Trophoblast cell (in vitro differentiated cells and primary cell): Measurements from ENCODE around the gene TBC1D12. TPM values are rescaled to one million over a fixed set of nuclear protein-coding genes. Genes with fewer than 3 reads are reported as not detected.

Experiments
- DNase-seq, 2 donors: peaks; one replicate each; pipeline ENCODE4 v3.0.0-alpha.2; 2016
- H2AFZ ChIP-seq: 2 replicates; pipeline ENCODE4 v1.6.1; 2013; ENCODE audit warnings: low read length, moderate library complexity, mild to moderate bottlenecking; ENCODE audit not compliant: insufficient read depth, poor library complexity
- H2AK5ac ChIP-seq: 2 replicates; pipeline ENCODE4 v1.6.1; 2013; ENCODE audit warnings: mild to moderate bottlenecking, low read length
- H2BK120ac ChIP-seq: 2 replicates; pipeline ENCODE4 v1.6.1; 2013; ENCODE audit warnings: low read length, mild to moderate bottlenecking, moderate library complexity; ENCODE audit not compliant: insufficient read depth, poor library complexity
- H2BK12ac ChIP-seq: 2 replicates; pipeline ENCODE4 v1.6.1; 2013; ENCODE audit warnings: mild to moderate bottlenecking, low read length, moderate library complexity
- H2BK5ac ChIP-seq: 2 replicates; pipeline ENCODE4 v1.6.1; 2013; ENCODE audit warnings: low read length, low read depth, moderate library complexity, mild to moderate bottlenecking; ENCODE audit not compliant: poor library complexity
- H3K14ac ChIP-seq: 2 replicates; pipeline ENCODE4 v1.6.1; 2013; ENCODE audit warnings: mild to moderate bottlenecking, low read length
- H3K18ac ChIP-seq: 2 replicates; pipeline ENCODE4 v1.6.1; 2013; ENCODE audit warnings: mild to moderate bottlenecking, low read length
- H3K23ac ChIP-seq: 2 replicates; pipeline ENCODE4 v1.6.1; 2013; ENCODE audit warnings: low read length
- H3K27ac ChIP-seq: 2 replicates; pipeline ENCODE4 v1.5.1; 2013; ENCODE audit warnings: low read depth, mild to moderate bottlenecking, inconsistent platforms, low read length, moderate library complexity
- H3K27me3 ChIP-seq: 2 replicates; pipeline ENCODE4 v1.6.1; 2013; ENCODE audit warnings: inconsistent platforms, mild to moderate bottlenecking, low read length, moderate library complexity; ENCODE audit not compliant: insufficient read depth
- H3K36me3 ChIP-seq, 2 experiments: 1 replicate in 1 of 2; 2 replicates in 1 of 2; pipeline ENCODE4 v1.6.1; 2013; ENCODE audit warnings: low read length in 2 of 2, mild to moderate bottlenecking in 2 of 2, moderate library complexity in 1 of 2; ENCODE audit not compliant: insufficient read depth in 2 of 2, control insufficient read depth in 1 of 2
- H3K4ac ChIP-seq: 2 replicates; pipeline ENCODE4 v1.6.1; 2013; ENCODE audit warnings: low read depth, mild to moderate bottlenecking, low read length, moderate library complexity
- H3K4me1 ChIP-seq, 2 experiments: 1 replicate in 1 of 2; 2 replicates in 1 of 2; pipeline ENCODE4 v1.6.1; 2013; ENCODE audit warnings: low read length in 2 of 2, mild to moderate bottlenecking in 2 of 2, moderate library complexity in 1 of 2; ENCODE audit not compliant: insufficient read depth in 2 of 2, control insufficient read depth in 1 of 2
- H3K4me2 ChIP-seq: 2 replicates; pipeline ENCODE4 v1.6.1; 2013; ENCODE audit warnings: inconsistent platforms, mild to moderate bottlenecking, low read length, moderate library complexity
- H3K4me3 ChIP-seq: 2 replicates; pipeline ENCODE4 v1.5.1; 2013; ENCODE audit warnings: mild to moderate bottlenecking, low read depth, low read length, inconsistent platforms
- H3K79me1 ChIP-seq: one replicate; pipeline ENCODE4 v1.6.1; 2013; ENCODE audit warnings: low read length
- H3K79me2 ChIP-seq: 2 replicates; pipeline ENCODE4 v1.6.1; 2013; ENCODE audit warnings: low read length, mild to moderate bottlenecking; ENCODE audit not compliant: control insufficient read depth, insufficient read depth, poor library complexity
- H3K9ac ChIP-seq: 2 replicates; pipeline ENCODE4 v1.6.1; 2013; ENCODE audit warnings: mild to moderate bottlenecking, low read length
- H3K9me3 ChIP-seq: 2 replicates; pipeline ENCODE4 v1.6.1; 2013; ENCODE audit warnings: low read depth, mild to moderate bottlenecking, control low read depth, inconsistent platforms, low read length; ENCODE audit not compliant: insufficient read depth
- H4K12ac ChIP-seq: 2 replicates; pipeline ENCODE4 v1.6.1; 2013; ENCODE audit warnings: low read depth, mild to moderate bottlenecking, low read length, moderate library complexity
- H4K8ac ChIP-seq: 2 replicates; pipeline ENCODE4 v1.6.1; 2013; ENCODE audit warnings: low read depth, mild to moderate bottlenecking, low read length, moderate library complexity
- H4K91ac ChIP-seq: one replicate; pipeline ENCODE4 v1.6.1; 2013; ENCODE audit warnings: low read depth, mild to moderate bottlenecking, low read length, moderate library complexity
- WGBS: extraction: QIAGEN DNeasy Blood & Tissue Kit; methylation state at CpG from one replicate; pipeline ENCODE4 v1.1.7; 2013; ENCODE audit warnings: missing lambda C conversion rate; ENCODE audit not compliant: insufficient read length, insufficient coverage; ENCODE audit errors: extremely low coverage; 5-methylcytosine and 5-hydroxymethylcytosine counted together
- polyA plus RNA-seq: library from polyadenylated mRNA; stranded (reverse); fragments of 200-250 nt; gene quantifications from 2 replicates; pipeline ENCODE4 v1.2.3, GENCODE V29; 2013

The TBC1D12 gene
- polyA plus RNA-seq: 5.0 and 5.5 TPM in 2 replicates

GRCh38 chr10:94402204-94402842 lies at the start of gene TBC1D12:
Gene TBC1D12 (plus strand): TSS chr10:94402541. CDS start chr10:94402614, 73 bp downstream.
- no peaks in the 10 kb centered on the region for H3K27me3 ChIP-seq
- peak within 1 kb of the TSS; percentile 88 for H3K27ac ChIP-seq
- no peaks in the 10 kb centered on the region for H3K9me3 ChIP-seq
- H2AK5ac ChIP-seq: no peak within 1 kb of the TSS
- WGBS: no CpG with 5 or more reads among the region's 56 CpGs
- peak within 1 kb of the TSS; percentile 64 for H2AFZ ChIP-seq
- H3K9ac ChIP-seq: peak within 1 kb of the TSS; percentile 78
- peak within 1 kb of the TSS; percentile 85 for H2BK5ac ChIP-seq
- peaks cover 10% of the 10 kb centered on the region for H3K79me1 ChIP-seq
- no peak within 1 kb of the TSS for H3K23ac ChIP-seq
- peak within 1 kb of the TSS; percentile 78 for H3K18ac ChIP-seq
- peaks cover 0 to 3% of the 10 kb centered on the region in 2 experiments for H3K4me1 ChIP-seq
- H3K4ac ChIP-seq: peak within 1 kb of the TSS; percentile 39
- H3K79me2 ChIP-seq: peaks cover 11% of the 10 kb centered on the region
- H2BK12ac ChIP-seq: no peak within 1 kb of the TSS
- H4K8ac ChIP-seq: peak within 1 kb of the TSS; percentile 82
- H4K12ac ChIP-seq: peak within 1 kb of the TSS; percentile 71
- peak; percentile 98 to 99 for DNase-seq
- peak within 1 kb of the TSS; percentile 83 for H3K4me2 ChIP-seq
- H4K91ac ChIP-seq: peak within 1 kb of the TSS; percentile 53
- H3K4me3 ChIP-seq: peak within 1 kb of the TSS; percentile 87
- H3K14ac ChIP-seq: peak within 1 kb of the TSS; percentile 90
- peak within 1 kb of the TSS; percentile 52 for H2BK120ac ChIP-seq
- H3K36me3 ChIP-seq: no peaks in the 10 kb centered on the region

GRCh38 chr10:94353336-94353735 lies 49.0 kb upstream of the TBC1D12 start:
- Histone ChIP-seq H3K14ac (no peak overlapping the region), H3K18ac (no peak overlapping the region), H3K79me1 (no peaks in the 10 kb centered on the region), H3K4me1 (peaks cover 0 to 3% of the 10 kb centered on the region in 2 experiments), H4K8ac (no peak overlapping the region), H3K4ac (no peak overlapping the region), H2AK5ac (no peak overlapping the region), H4K91ac (no peak overlapping the region), H3K9ac (no peak overlapping the region), H4K12ac (no peak overlapping the region), H3K27ac (no peak overlapping the region), H2AFZ (no peak overlapping the region), H3K27me3 (no peaks in the 10 kb centered on the region), H2BK120ac (no peak overlapping the region), H2BK12ac (no peak overlapping the region), H3K79me2 (no peaks in the 10 kb centered on the region), H3K4me2 (no peak overlapping the region), H3K36me3 (peaks cover 8 to 11% of the 10 kb centered on the region in 2 experiments), H3K23ac (no peak overlapping the region), H2BK5ac (no peak overlapping the region), H3K4me3 (no peak overlapping the region), H3K9me3 (no peaks in the 10 kb centered on the region)
- WGBS: no CpG with 5 or more reads among the region's 3 CpGs
- DNase-seq: no peak

GRCh38 chr10:94355841-94356240 lies 46.5 kb upstream of the TBC1D12 start:
- no peak overlapping the region for H4K12ac ChIP-seq
- no peak overlapping the region for H3K4me2 ChIP-seq
- no peak overlapping the region for H4K91ac ChIP-seq
- no peak overlapping the region for H3K4me3 ChIP-seq
- H4K8ac ChIP-seq: no peak overlapping the region
- no peak overlapping the region for H3K27ac ChIP-seq
- H3K9ac ChIP-seq: no peak overlapping the region
- H3K36me3 ChIP-seq: peaks cover 5 to 6% of the 10 kb centered on the region in 2 experiments
- H3K9me3 ChIP-seq: no peaks in the 10 kb centered on the region
- H3K79me1 ChIP-seq: no peaks in the 10 kb centered on the region
- no peaks in the 10 kb centered on the region for H3K79me2 ChIP-seq
- no peak for DNase-seq
- H3K18ac ChIP-seq: no peak overlapping the region
- no peak overlapping the region for H2AFZ ChIP-seq
- WGBS: no CpG with 5 or more reads among the region's 2 CpGs
- H3K4me1 ChIP-seq: peaks cover 2 to 6% of the 10 kb centered on the region in 2 experiments
- H2BK12ac ChIP-seq: no peak overlapping the region
- no peak overlapping the region for H2BK120ac ChIP-seq
- H3K4ac ChIP-seq: no peak overlapping the region
- no peak overlapping the region for H2BK5ac ChIP-seq
- no peak overlapping the region for H3K23ac ChIP-seq
- no peak overlapping the region for H2AK5ac ChIP-seq
- H3K14ac ChIP-seq: no peak overlapping the region
- no peaks in the 10 kb centered on the region for H3K27me3 ChIP-seq

GRCh38 chr10:94357193-94357592 lies 45.1 kb upstream of the TBC1D12 start:
- Histone ChIP-seq H3K4me1 (peaks cover 2 to 6% of the 10 kb centered on the region in 2 experiments), H3K4me3 (no peak overlapping the region), H2AK5ac (no peak overlapping the region), H3K36me3 (peaks cover 5 to 6% of the 10 kb centered on the region in 2 experiments), H3K79me1 (no peaks in the 10 kb centered on the region), H3K14ac (no peak overlapping the region), H3K27me3 (no peaks in the 10 kb centered on the region), H3K9me3 (no peaks in the 10 kb centered on the region), H3K23ac (no peak overlapping the region), H3K4ac (no peak overlapping the region), H3K9ac (no peak overlapping the region), H3K4me2 (no peak overlapping the region), H4K91ac (no peak overlapping the region), H3K27ac (no peak overlapping the region), H2BK12ac (no peak overlapping the region), H4K12ac (no peak overlapping the region), H3K18ac (no peak overlapping the region), H2BK120ac (no peak overlapping the region), H2BK5ac (no peak overlapping the region), H4K8ac (no peak overlapping the region), H2AFZ (no peak overlapping the region), H3K79me2 (no peaks in the 10 kb centered on the region)
- no peak for DNase-seq
- WGBS: no CpG with 5 or more reads among the region's 3 CpGs
